Thoracic aorta (tissue), 2 donors: Measurements from ENCODE around the gene SDHD. TPM values are rescaled to one million over a fixed set of nuclear protein-coding genes. Genes with fewer than 3 reads are reported as not detected.

Experiments
- ATAC-seq: fragments of 150-250 bp; one replicate; pipeline ENCODE4 v1.8.0; 2017; ENCODE audit warnings: low read depth; ENCODE audit not compliant: insufficient number of reproducible peaks, low FRiP score
- DNase-seq: peaks from one replicate; pipeline ENCODE4 v3.0.0-alpha.2; 2020; ENCODE audit warnings: low spot score
- H3K27ac ChIP-seq, 2 donors: fragments of 200-600 bp; sonication (generic); 1 replicate in 1 of 2; 2 replicates in 1 of 2; pipeline ENCODE4 v1.5.1; 2016; ENCODE audit warnings: mild to moderate bottlenecking in 2 of 2, moderate library complexity in 2 of 2
- H3K27me3 ChIP-seq: fragments of 200-600 bp; sonication (generic); replicated peaks from 2 replicates; pipeline ENCODE4 v1.6.0; 2016; ENCODE audit warnings: mild to moderate bottlenecking; ENCODE audit not compliant: insufficient read depth
- H3K36me3 ChIP-seq: fragments of 200-600 bp; sonication (generic); one replicate; pipeline ENCODE4 v1.5.1; 2016
- H3K4me1 ChIP-seq, 2 donors: fragments of 200-600 bp; sonication (generic); 1 replicate in 1 of 2; 2 replicates in 1 of 2; pipeline versions ENCODE4 v1.5.1 to v1.6.0; 2016; ENCODE audit warnings: low read depth in 2 of 2, mild to moderate bottlenecking in 1 of 2; ENCODE audit not compliant: control insufficient read depth in 1 of 2
- H3K4me3 ChIP-seq: fragments of 200-600 bp; sonication (generic); 2 replicates; pipeline ENCODE4 v1.5.1; 2016; ENCODE audit warnings: mild to moderate bottlenecking
- H3K9me3 ChIP-seq: fragments of 200-600 bp; sonication (generic); 2 replicates; pipeline ENCODE4 v1.5.1; 2016
- CTCF ChIP-seq: fragments of 200-600 bp; sonication (generic); IDR thresholded peaks from one replicate; pipeline ENCODE4 v1.5.1; 2019; ENCODE audit warnings: antibody characterized with exemption
- total RNA-seq, 2 donors: library from RNA; depleted of rRNA; stranded (reverse); fragments of >200 nt; gene quantifications; one replicate each; pipeline versions ENCODE4 v1.1.0 to v1.2.3, GENCODE V29; 2016

Gene SDHD
- total RNA-seq, 2 donors from 2014 or later: 41.8 to 96.4 TPM

DNA sequence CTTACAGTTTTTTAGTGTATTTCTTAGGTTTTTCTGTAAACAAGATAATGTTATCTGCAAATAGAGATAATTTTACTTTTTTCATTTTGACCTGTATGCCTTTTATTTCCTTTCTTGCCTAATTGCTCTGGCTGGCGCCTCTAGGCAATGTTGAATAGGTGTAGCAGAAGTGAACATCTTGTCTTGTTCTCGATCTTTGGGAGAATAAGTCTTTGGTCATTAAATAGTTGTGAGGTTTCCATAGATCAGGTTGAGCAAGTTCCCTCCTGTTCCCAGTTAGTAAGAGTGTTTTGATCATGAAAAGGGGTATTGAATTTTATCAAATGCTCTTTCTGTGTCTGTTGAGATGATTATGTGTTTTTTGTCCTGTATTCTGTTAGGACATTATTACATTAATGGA lies 36.9 kb upstream of the SDHD start:
- H3K36me3 ChIP-seq: peaks cover 27% of the 10 kb centered on the region
- no peak for DNase-seq

DNA sequence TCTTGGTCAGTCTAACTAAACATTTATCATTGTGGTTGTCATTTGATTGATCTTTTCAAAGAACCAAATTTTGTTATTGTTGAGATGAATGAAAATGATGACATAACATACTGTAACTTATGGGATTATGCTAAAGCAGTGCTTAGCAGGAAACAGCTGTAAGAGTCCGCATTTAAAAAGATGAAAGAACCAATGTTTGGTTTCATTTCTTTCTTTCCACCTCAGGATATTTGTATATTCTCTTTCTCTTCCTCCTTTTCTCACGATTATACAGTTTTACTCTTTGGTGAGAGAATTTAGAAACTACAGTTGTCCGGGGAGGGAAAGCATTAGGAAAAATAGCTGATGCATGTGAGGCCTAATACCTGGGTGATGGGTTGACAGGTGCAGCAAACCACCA lies 36.0 kb upstream of the SDHD start:
- H3K4me1 ChIP-seq: peaks cover 9 to 11% of the 10 kb centered on the region in 2 donors
- no peak overlapping the region for H3K27ac ChIP-seq
- DNase-seq (no peak), ATAC-seq (no peak)
- H3K36me3 ChIP-seq: peaks cover 24% of the 10 kb centered on the region
- no peak overlapping the region for H3K4me3 ChIP-seq
- H3K9me3 ChIP-seq: no peaks in the 10 kb centered on the region
- H3K27me3 ChIP-seq: no peaks in the 10 kb centered on the region
- TF ChIP-seq CTCF: no peak

More for the DNA sequence above, 36.9 kb upstream of the SDHD start:
- no peak overlapping the region for H3K27ac ChIP-seq
- H3K4me3 ChIP-seq: no peak overlapping the region
- ATAC-seq: no peak
- no peak for TF ChIP-seq CTCF
- no peaks in the 10 kb centered on the region for H3K27me3 ChIP-seq
- peaks cover 9 to 11% of the 10 kb centered on the region in 2 donors for H3K4me1 ChIP-seq
- H3K9me3 ChIP-seq: no peaks in the 10 kb centered on the region

GRCh38 chr11:112051768-112052167 lies 34.9 kb upstream of the SDHD start:
- no peak for TF ChIP-seq CTCF

DNA sequence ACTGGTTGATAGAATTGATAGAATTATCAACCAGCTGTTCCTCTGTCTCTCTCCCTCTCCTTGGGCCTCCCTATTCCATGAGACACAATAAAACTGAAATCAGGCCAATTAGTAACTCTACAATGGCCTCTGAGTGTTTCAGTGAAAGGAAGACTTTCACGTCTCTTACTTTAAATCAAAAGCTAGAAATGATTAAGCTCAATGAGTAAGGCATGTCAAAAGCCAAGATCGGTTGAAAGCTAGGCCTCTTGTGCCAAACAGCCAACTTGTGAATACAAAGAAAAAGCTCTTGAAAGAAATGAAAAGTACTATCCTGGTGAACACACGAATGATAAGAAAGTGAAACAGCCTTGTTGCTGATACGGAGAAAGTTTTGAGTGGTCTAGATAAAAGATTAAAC lies 29.5 kb upstream of the SDHD start:
- DNase-seq (no peak), ATAC-seq (no peak)
- Histone ChIP-seq H3K4me1 (no peaks in the 10 kb centered on the region), H3K27me3 (no peaks in the 10 kb centered on the region), H3K27ac (no peak overlapping the region), H3K9me3 (no peaks in the 10 kb centered on the region), H3K4me3 (no peak overlapping the region), H3K36me3 (peaks cover 32% of the 10 kb centered on the region)
- TF ChIP-seq CTCF: no peak

More at GRCh38 chr11:112051768-112052167, 34.9 kb upstream of the SDHD start:
- H3K9me3 ChIP-seq: no peaks in the 10 kb centered on the region
- ATAC-seq (no peak), DNase-seq (no peak)
- H3K27me3 ChIP-seq: no peaks in the 10 kb centered on the region
- no peak overlapping the region for H3K4me3 ChIP-seq
- peaks cover 9 to 11% of the 10 kb centered on the region in 2 donors for H3K4me1 ChIP-seq
- peaks cover 24% of the 10 kb centered on the region for H3K36me3 ChIP-seq
- H3K27ac ChIP-seq: no peak overlapping the region

- H3K27me3 ChIP-seq: no peaks in the 10 kb centered on the region
- H3K4me1 ChIP-seq: no peaks in the 10 kb centered on the region
- ATAC-seq: no peak
- no peak overlapping the region for H3K27ac ChIP-seq
- H3K36me3 ChIP-seq: peaks cover 25% of the 10 kb centered on the region
- no peaks in the 10 kb centered on the region for H3K9me3 ChIP-seq
- H3K4me3 ChIP-seq: no peak overlapping the region
- TF ChIP-seq CTCF: no peak
- DNase-seq: no peak
Measured at GRCh38 chr11:112058103-112058502, 28.6 kb upstream of the SDHD start.
